CMK (cell line): ENCODE data around the gene TBC1D17.

Experiments used
- DNase-seq: peaks from one replicate; pipeline ENCODE4 v3.0.0-alpha.2; 2010; ENCODE audit warnings: low read depth

Gene TBC1D17

DNA sequence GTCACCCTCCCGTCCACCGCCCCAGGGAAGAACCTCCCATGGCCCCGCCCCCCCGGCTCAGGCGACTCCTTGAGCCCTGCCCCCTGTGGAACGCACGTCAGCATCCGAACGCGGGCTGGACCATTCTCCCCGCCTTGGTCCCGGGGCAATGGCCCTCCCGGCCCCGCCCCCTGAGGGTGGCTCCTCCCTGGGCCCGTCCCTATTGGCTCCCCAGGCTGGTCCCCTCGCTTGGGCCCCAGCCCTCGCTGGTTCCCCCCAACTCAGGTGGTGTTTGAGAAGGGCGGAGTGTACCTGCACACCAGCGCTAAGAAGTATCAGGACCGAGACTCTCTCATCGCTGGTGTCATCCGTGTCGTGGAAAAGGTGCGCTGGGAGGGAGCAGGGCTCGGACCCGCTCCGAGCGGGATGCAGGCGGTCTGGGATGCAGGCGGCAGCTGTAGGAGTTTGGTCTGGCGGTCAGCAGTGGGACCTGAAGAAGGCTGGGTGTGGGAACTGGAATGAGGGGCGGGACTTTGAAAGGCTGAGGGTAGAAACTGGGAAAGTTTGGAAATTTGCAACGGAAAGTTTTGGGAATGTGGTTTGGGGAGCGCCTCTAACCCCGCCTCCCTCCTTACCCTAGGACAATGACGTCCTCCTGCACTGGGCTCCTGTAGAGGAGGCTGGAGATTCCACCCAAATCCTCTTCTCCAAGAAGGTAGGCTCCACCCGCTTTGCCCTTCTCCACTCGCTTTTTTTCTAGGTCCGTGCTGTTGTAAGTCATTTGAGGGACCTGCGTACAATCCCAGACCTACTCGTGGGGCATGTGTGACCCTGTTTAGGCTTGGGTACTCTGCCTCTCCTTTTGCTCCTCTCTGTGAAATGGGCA, 609 bp downstream of the TBC1D17 start:
- peak; percentile 95 for DNase-seq

DNA sequence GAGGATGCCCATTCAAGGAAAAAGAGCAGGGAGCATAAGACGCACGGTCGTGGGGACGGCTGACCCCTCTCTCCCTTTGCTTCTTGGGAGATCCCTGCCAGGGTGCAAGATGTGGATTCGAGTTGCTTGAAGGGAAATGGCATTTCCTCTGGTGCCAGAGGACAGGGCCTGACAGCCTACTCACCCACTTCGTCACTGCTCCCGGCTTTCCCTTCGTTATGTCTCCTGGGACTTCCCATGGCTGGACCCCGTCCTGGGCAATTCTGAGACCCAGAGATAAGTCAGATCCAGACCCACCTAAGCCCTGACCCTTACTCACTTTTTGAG, 1.2 kb downstream of the TBC1D17 start:
- no peak for DNase-seq

GRCh38 chr19:49879243-49879963, 1.9 kb downstream of the TBC1D17 start:
- DNase-seq = no peak

- DNase-seq = no peak
These were observed 2.8 kb downstream of the TBC1D17 start for GRCh38 chr19:49880162-49880869.

DNA sequence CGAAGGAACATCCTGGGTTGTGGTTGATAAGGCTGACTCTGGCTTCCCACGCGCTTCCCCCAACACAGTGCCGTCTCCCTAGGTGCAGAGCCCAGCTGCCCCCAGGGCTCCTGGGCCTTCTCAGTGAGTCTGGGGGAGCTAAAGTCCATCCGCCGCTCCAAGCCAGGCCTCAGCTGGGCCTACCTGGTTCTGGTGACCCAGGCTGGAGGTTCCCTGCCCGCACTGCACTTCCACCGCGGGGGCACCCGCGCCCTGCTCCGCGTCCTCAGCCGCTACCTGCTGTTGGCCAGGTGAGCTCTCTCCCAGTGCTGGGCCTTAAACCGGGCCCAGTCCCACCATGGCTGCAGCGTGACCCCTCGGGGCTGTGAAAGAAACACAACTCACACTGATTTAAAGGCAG, 3.7 kb downstream of the TBC1D17 start:
- DNase-seq = no peak

DNA sequence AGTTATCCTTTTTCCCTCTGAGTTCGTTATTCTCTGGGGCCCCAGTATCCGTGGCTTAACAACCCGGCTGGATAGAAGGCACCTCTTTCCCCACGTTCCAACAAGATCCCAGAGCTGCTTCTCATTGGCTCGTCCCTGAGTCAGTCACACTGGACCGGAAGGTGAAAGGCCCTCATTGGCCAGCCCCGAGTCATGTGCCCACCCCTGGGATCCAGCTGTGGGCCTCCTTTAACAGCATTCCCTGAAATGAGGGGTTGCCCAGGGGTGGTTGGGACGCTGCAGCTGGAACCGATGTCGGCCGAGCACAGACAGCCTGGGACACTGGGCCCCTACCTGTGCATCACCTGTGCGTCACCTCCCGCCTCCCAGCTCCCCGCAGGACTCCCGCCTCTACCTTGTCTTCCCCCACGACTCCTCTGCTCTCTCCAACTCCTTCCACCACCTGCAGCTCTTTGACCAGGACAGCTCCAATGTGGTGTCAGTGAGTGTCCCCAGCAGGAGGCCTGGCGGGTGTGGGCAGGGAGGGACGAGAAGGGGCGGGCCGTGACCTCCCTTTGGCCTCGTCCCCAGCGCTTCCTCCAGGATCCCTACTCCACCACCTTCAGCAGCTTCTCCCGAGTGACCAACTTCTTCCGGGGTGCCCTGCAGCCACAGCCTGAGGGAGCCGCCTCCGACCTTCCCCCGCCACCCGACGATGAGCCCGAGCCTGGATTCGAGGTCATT, 4.3 kb downstream of the TBC1D17 start:
- no peak for DNase-seq

GRCh38 chr19:49882643-49883042, 5.1 kb downstream of the TBC1D17 start:
- no peak for DNase-seq

DNA sequence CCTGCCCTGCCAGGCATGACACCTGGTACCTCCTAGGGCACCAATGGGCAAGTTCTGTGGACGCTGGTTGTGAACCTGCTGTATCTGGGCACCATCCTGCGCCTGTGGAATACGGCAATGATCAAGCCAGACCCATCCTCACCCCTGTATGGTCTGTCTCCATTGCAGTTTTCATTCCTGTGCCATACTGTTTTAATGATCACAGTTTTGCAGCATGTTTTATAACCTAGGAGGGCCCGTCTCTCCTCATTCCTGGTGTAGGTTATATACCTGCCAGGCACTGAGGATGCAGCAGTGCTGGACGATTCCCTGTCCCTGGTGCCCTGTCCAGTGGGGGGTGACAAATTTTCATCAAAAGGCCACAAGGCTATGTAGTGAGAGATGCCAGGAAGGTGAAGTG, 5.6 kb downstream of the TBC1D17 start:
- DNase-seq = no peak

DNA sequence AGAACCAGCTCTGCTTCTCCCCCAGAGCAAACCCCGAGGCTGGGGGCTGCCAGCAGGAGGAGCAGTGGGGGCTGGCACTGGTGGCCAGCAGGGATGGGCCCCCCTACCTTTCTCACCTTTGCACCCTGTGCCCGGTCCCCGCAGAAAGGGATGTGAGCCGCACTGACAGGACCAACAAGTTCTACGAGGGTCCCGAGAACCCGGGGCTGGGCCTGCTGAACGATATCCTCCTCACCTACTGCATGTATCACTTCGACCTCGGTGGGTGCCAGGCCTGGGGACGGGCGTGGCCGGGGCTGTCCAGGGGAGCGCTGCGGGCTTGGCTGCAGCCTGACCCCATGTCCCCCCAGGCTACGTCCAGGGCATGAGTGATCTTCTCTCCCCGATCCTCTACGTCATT, 6.6 kb downstream of the TBC1D17 start:
- DNase-seq = no peak

DNA sequence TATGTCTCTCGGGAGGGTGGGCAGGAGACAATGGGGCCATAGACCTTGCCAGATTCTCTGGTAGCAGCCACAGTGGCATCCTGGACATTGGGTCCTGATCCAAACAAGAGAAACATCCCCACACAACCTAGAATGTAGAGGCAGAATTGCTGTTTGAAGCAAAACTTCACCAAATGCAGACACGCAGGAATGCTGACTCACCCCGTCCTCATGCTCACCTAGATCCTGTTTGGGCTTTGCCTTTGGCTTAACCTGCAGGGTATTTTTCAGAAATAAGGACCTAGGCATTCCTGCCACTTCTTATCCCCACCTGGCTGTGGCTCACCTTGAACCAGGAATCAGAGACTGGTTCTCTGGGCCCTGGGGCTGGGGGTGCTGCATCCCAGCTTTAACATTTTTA, 7.3 kb downstream of the TBC1D17 start:
- no peak for DNase-seq

- DNase-seq = no peak
These were observed 9.6 kb downstream of the TBC1D17 start for GRCh38 chr19:49887037-49887664.

DNA sequence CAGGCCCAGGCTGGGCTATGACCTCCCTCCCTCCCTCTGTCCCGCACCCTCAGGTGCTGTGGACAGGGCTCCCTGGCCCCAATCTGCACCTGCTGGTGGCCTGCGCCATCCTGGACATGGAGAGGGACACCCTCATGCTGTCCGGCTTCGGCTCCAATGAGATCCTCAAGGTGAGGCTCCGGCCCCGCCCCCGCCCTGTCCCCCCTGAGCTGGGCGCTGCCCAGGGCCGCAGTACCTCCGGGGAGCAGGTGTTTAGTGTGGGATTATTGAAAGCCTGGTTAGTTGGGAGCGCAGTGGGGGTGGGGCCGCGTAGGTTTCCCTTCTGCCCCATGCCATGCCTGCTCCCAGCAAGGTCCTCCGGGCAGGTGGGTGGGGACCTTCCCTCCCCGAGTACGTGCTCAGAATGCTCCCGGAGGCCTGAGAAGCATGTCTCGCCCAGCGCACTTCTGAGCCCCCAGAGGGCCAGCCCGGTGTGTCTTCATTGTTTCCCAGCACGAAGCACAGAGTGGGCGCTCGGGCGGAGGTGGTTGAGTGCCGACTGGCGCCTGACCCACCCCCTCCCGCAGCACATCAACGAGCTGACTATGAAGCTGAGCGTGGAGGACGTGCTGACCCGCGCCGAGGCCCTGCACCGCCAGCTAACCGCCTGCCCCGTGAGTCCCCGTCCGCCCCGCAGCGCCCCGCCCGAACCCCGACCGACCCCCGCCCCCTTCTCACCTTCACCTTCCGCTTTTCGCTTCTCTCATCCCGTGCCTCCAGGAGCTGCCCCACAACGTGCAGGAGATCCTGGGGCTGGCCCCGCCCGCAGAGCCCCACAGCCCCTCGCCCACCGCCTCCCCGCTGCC, 10.4 kb downstream of the TBC1D17 start:
- DNase-seq = no peak

- no peak for DNase-seq
These were observed 11.0 kb downstream of the TBC1D17 start for GRCh38 chr19:49888510-49888824.

GRCh38 chr19:49889038-49889686, 11.7 kb downstream of the TBC1D17 start:
- DNase-seq = peak; percentile 72

DNA sequence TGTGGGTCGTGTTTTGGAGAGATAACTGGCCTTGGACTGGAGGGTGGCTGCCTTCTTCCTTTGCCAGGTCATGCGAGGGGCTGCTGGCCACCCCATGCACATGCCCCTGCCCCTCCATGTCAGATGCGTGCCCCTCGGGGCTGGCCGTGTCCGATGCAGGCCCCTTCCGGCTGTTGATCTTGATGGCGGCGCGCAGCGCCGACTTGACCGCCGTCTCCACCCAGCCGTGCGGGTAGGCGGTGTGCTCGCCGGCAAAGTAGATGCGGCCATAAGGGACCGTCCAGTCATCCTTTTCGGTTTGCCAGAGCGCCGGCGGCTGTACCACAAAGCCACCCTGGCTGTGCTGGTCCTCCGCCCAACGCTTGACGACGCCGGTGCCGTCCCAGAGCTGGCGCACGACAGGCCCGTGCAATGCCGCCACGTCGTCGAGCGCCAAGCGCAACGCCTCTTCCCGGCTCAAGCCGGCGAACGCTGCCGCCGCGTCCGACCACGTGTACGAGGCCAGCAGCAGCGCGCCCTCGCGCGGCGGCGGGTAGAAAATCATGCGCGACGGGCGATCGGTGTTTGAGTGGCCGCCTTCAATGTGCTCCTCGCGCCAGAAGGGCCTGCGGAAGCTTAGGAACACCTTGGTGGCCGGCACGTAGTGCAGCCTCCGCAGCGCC, 12.3 kb downstream of the TBC1D17 start:
- peak; percentile 71 for DNase-seq

- no peak for DNase-seq
These were observed 13.1 kb downstream of the TBC1D17 start for GRCh38 chr19:49890349-49891311.

DNA sequence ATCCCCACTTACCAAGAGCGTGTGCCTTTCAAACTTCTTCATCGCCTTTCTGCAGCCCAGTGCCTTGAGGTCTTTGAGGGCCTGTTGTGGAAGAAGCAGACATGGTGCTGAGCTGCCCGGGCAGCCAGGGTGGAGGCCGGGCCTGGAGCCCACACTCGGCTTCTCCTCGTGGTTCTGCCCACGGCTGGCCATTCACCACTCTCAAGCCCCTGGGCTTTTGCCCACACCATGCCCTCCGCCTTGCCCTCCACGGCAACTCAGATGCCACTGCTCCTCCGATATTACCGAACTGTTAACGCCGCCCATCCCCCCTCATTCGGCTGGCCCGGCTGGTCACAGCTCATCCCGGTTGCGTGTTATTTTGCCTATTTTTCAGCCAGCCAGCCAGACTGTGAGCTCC, 13.9 kb downstream of the TBC1D17 start:
- DNase-seq = no peak

DNA sequence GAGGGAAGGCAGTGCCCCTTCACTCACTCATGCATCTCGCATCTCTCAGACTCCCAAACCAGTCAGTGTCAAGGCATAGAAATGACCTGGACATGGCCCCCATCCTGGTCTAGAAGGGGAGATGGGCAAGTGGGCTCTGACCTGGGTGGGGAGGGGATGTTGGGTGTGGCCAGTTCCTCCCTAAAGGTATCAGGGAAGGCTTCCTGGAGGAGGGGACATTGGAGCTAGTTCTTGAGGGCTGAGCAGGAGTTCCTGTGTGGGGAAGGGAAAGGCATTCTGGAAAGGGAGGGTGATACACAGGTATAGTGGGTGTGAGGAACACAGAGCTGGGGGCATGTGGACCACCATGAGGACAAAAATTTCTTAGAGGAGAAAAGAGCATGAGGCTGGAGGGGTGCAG, 15.2 kb downstream of the TBC1D17 start:
- DNase-seq = no peak
